Esophagus muscularis mucosa (tissue), 3 donors: ENCODE results near the gene CYP27B1.

Experiments used
- CTCF ChIP-seq, 3 experiments: fragments of 200-600 bp in 2 of 3; fragments of 450-650 bp in 1 of 3; sonication (generic) in 2 of 3; IDR thresholded peaks; one replicate each; pipeline ENCODE4 v1.5.1; 2017 to 2019; ENCODE audit warnings: antibody characterized with exemption in 3 of 3, mild to moderate bottlenecking in 2 of 3, moderate library complexity in 1 of 3
- POLR2A ChIP-seq: fragments of 450-650 bp; IDR thresholded peaks from one replicate; pipeline ENCODE4 v1.6.1; 2017; ENCODE audit warnings: antibody characterized with exemption, moderate library complexity, mild to moderate bottlenecking, low read depth
- POLR2AphosphoS5 ChIP-seq, 2 donors: sonication (generic); formaldehyde crosslinking; IDR thresholded peaks; one replicate each; pipeline ENCODE4 v1.6.1; 2017; ENCODE audit warnings: antibody characterized with exemption in 2 of 2

GRCh38 chr12:57810450-57810849 is 43.6 kb upstream of the CYP27B1 start:
- TF ChIP-seq CTCF (IDR thresholded peaks at IDR 0.05) = no peak
- TF ChIP-seq POLR2A = no peak
- TF ChIP-seq POLR2AphosphoS5 (IDR thresholded peaks at IDR 0.05) = no peak
